ENCODE data around the gene C1orf159. TPM values are rescaled to one million over a fixed set of nuclear protein-coding genes. Genes with fewer than 3 reads are reported as not detected.
"Not testable (repeated sequence)": the region's sequence is repeated elsewhere in the genome, so short reads cannot be mapped to it uniquely, and the experiment has no call there.

C1orf159 gene
- total RNA-seq, 2 donors from 2014 or later, result 8.8 to 13.2 TPM

GRCh38 chr1:1142844-1143243 lies 27.0 kb upstream of the C1orf159 start:
- ATAC-seq, result no peak
- 79 to 87% methylated on average over 18 to 19 of the region's 19 CpGs for WGBS, 2 donors
- Histone ChIP-seq H3K4me3 (no peak overlapping the region), H3K27ac (no peak overlapping the region), H3K27me3 (no peaks in the 10 kb centered on the region), H3K36me3 (replicated peaks in 1 of 2; ENCODE audit: insufficient read depth in 1 of 2, low read depth in 2 of 2) (no peaks in the 10 kb centered on the region), H3K4me1 (no peaks in the 10 kb centered on the region), H3K9me3 (no peaks in the 10 kb centered on the region)
- intact Hi-C loops (cut with DNase I), result no loop called here
- no peak for DNase-seq
- no peak for TF ChIP-seq POLR2A (IDR thresholded peaks at IDR 0.05)
- TF ChIP-seq, protein P1, sequence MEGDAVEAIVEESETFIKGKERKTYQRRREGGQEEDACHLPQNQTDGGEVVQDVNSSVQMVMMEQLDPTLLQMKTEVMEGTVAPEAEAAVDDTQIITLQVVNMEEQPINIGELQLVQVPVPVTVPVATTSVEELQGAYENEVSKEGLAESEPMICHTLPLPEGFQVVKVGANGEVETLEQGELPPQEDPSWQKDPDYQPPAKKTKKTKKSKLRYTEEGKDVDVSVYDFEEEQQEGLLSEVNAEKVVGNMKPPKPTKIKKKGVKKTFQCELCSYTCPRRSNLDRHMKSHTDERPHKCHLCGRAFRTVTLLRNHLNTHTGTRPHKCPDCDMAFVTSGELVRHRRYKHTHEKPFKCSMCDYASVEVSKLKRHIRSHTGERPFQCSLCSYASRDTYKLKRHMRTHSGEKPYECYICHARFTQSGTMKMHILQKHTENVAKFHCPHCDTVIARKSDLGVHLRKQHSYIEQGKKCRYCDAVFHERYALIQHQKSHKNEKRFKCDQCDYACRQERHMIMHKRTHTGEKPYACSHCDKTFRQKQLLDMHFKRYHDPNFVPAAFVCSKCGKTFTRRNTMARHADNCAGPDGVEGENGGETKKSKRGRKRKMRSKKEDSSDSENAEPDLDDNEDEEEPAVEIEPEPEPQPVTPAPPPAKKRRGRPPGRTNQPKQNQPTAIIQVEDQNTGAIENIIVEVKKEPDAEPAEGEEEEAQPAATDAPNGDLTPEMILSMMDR (IDR thresholded peaks at IDR 0.05), result no peak

DNA sequence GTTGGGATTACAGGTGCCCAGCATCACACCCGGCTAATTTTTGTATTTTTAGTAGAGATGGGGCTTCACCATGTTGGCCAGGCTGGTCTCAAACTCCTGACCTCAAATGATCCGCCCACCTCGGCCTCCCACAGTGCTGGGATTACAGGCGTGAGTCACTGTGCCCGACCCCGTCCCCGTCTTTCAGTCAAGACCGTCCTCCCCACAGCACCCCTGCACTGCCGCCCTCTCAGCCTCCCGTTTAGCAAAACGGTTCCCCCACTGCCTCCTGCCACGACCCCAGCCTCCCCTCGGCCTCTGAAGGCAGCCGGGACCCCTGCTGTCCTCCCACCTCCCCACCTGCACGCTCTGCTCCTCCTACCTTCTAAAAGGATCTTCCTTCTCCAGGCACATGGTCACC lies 26.5 kb upstream of the C1orf159 start:
- H3K4me3 ChIP-seq; H3K9me3 ChIP-seq; DNase-seq; H3K27ac ChIP-seq; H3K4me1 ChIP-seq; intact Hi-C loops (cut with DNase I); ATAC-seq; H3K27me3 ChIP-seq; H3K36me3 ChIP-seq (replicated peaks in 1 of 2; ENCODE audit: insufficient read depth in 1 of 2, low read depth in 2 of 2): not testable (repeated sequence)
- WGBS, 2 donors, result 68 to 80% methylated on average over 15 of the region's 15 CpGs

DNA sequence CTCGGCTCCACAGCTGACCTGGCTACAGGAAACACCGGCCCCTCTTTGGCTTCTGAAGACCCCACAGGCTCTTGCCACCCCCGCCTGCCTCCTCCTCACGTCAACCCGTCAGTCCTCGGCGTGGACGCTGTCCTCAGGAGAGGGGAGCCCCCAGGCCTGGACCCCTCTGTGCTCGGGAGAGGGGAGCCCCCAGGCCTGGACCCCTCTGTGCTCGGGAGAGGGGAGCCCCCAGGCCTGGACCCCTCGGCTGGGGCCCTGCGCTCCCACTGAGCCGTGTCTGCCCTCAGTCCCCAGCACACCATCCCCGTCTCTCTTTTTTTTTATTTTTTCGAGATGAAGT lies 26.0 kb upstream of the C1orf159 start:
- intact Hi-C loops (cut with DNase I), result no loop called here
- Histone ChIP-seq H3K27me3 (no peaks in the 10 kb centered on the region), H3K9me3 (no peaks in the 10 kb centered on the region), H3K36me3 (replicated peaks in 1 of 2; ENCODE audit: insufficient read depth in 1 of 2, low read depth in 2 of 2) (no peaks in the 10 kb centered on the region), H3K27ac (no peak overlapping the region), H3K4me1 (no peaks in the 10 kb centered on the region), H3K4me3 (no peak overlapping the region)
- DNase-seq (no peak), ATAC-seq (no peak)
- TF ChIP-seq POLR2A (IDR thresholded peaks at IDR 0.05), result no peak
- TF ChIP-seq, protein P1 (IDR thresholded peaks at IDR 0.05), result no peak
- 75 to 88% methylated on average over 13 of the region's 15 CpGs for WGBS, 2 donors

GRCh38 chr1:1141244-1141910 lies 25.5 kb upstream of the C1orf159 start:
- no peak overlapping the region for H3K4me3 ChIP-seq
- DNase-seq (no peak), ATAC-seq (no peak)
- H3K27ac ChIP-seq, result no peak overlapping the region
- H3K27me3 ChIP-seq, result no peaks in the 10 kb centered on the region
- WGBS, 2 donors, result 80% methylated on average over 13 of the region's 25 CpGs; no CpG with 5 or more reads in 1 of the 2 donors
- TF ChIP-seq, protein P1 (IDR thresholded peaks at IDR 0.05), result no peak
- TF ChIP-seq POLR2A (IDR thresholded peaks at IDR 0.05), result no peak
- peaks cover under 1% of the 10 kb centered on the region for H3K4me1 ChIP-seq
- no peaks in the 10 kb centered on the region for H3K36me3 ChIP-seq (replicated peaks in 1 of 2; ENCODE audit: insufficient read depth in 1 of 2, low read depth in 2 of 2)
- H3K9me3 ChIP-seq, result no peaks in the 10 kb centered on the region
- intact Hi-C loops (cut with DNase I), result no loop called here

DNA sequence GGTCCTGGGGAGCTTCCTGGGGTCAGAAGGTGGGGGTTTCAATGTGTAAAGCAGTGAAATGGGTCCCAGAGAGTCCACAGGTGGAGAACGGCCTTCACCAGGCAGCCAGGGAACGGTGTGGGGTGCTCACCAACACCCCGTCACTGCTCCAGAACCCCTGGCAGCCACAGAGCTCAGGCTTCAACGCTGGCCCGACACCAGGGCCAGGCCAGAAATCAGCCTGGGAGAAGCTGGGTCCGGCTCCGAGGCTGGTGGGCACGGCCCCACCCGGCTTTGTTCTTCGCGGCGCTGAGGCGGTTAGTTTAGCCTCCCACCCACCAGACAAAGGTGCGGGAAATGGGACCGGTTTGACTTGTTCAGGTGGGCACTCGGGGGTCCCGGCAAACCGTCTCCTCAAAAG lies 24.8 kb upstream of the C1orf159 start:
- 56 to 76% methylated on average over 13 to 18 of the region's 18 CpGs for WGBS, 2 donors
- ATAC-seq, result no peak
- H3K27me3 ChIP-seq, result no peaks in the 10 kb centered on the region

More for the DNA sequence above, 24.8 kb upstream of the C1orf159 start:
- no peak for DNase-seq
- no peaks in the 10 kb centered on the region for H3K36me3 ChIP-seq (replicated peaks in 1 of 2; ENCODE audit: insufficient read depth in 1 of 2, low read depth in 2 of 2)
- no peak overlapping the region for H3K27ac ChIP-seq
- peaks cover 4% of the 10 kb centered on the region for H3K4me1 ChIP-seq
- no peak for TF ChIP-seq POLR2A (IDR thresholded peaks at IDR 0.05)
- TF ChIP-seq, protein P1 (IDR thresholded peaks at IDR 0.05), result no peak
- H3K4me3 ChIP-seq, result no peak overlapping the region
- intact Hi-C loops (cut with DNase I), result no loop called here
- no peaks in the 10 kb centered on the region for H3K9me3 ChIP-seq
